Natural killer cell (primary cell): ENCODE results near the gene GCFC2. TPM values are rescaled to one million over a fixed set of nuclear protein-coding genes. Genes with fewer than 3 reads are reported as not detected.

Experiments used
- ATAC-seq, 3 donors: fragments of 150-1000 bp in 2 of 3; fragments of 200-7000 bp in 1 of 3; cut with Tn5 transposase; 1 replicate in 1 of 3; 2 replicates in 2 of 3; pipeline ENCODE4 v1.10.0; 2021; ENCODE audit warnings: mild to moderate bottlenecking in 2 of 3, moderate library complexity in 2 of 3
- DNase-seq, 2 donors: peaks; one replicate each; pipeline versions ENCODE4 v3.0.0 to v3.0.0-alpha.2; 2013 to 2021; ENCODE audit warnings: mixed read lengths in 1 of 2
- H3K27ac ChIP-seq: one replicate; pipeline ENCODE4 v1.5.1; 2013; ENCODE audit warnings: mild to moderate bottlenecking, low read length
- H3K27me3 ChIP-seq: one replicate; pipeline ENCODE4 v1.6.1; 2013; ENCODE audit warnings: low read length; ENCODE audit not compliant: control insufficient read depth, insufficient read depth
- H3K36me3 ChIP-seq: one replicate; pipeline ENCODE4 v1.6.1; 2013; ENCODE audit warnings: low read length; ENCODE audit not compliant: control insufficient read depth, insufficient read depth
- H3K4me1 ChIP-seq: one replicate; pipeline ENCODE4 v1.6.1; 2013; ENCODE audit warnings: low read length; ENCODE audit not compliant: control insufficient read depth, insufficient read depth
- H3K4me3 ChIP-seq: one replicate; pipeline ENCODE4 v1.5.1; 2013; ENCODE audit warnings: low read length
- H3K9me3 ChIP-seq: one replicate; pipeline ENCODE4 v1.6.1; 2013; ENCODE audit warnings: low read length; ENCODE audit not compliant: control insufficient read depth, insufficient read depth
- H3K27ac Mint-ChIP-seq, 2 donors: one replicate each; pipeline ENCODE4 v1.8.0; 2022; ENCODE audit warnings: mild to moderate bottlenecking in 2 of 2, mixed read lengths in 2 of 2, moderate library complexity in 1 of 2
- H3K27me3 Mint-ChIP-seq, 2 donors: one replicate each; pipeline ENCODE4 v1.8.0; 2022; ENCODE audit warnings: low read depth in 2 of 2, mixed read lengths in 2 of 2
- H3K36me3 Mint-ChIP-seq: one replicate; pipeline ENCODE4 v1.8.0; 2022; ENCODE audit warnings: mixed read lengths
- H3K4me1 Mint-ChIP-seq, 2 donors: one replicate each; pipeline ENCODE4 v1.8.0; 2022; ENCODE audit warnings: mixed read lengths in 2 of 2
- H3K4me3 Mint-ChIP-seq: one replicate; pipeline ENCODE4 v1.8.0; 2022; ENCODE audit warnings: mild to moderate bottlenecking, moderate library complexity, mixed read lengths
- H3K9me3 Mint-ChIP-seq, 2 donors: one replicate each; pipeline ENCODE4 v1.8.0; 2022; ENCODE audit warnings: mixed read lengths in 2 of 2
- CTCF ChIP-seq: fragments of 200-600 bp; IDR thresholded peaks from one replicate; pipeline ENCODE4 v1.8.0; 2022; ENCODE audit warnings: antibody characterized with exemption
- WGBS: methylation state at CpG from one replicate; pipeline ENCODE4 v1.1.7; 2013; ENCODE audit warnings: missing lambda C conversion rate; ENCODE audit not compliant: insufficient coverage; 5-methylcytosine and 5-hydroxymethylcytosine counted together
- intact Hi-C: fragments of 100-400 bp; cut with micrococcal nuclease; formaldehyde crosslinking; loops from one replicate; pipeline ENCODE4 v1.14.2; 2022
- total RNA-seq, 4 donors: library from RNA; stranded (reverse); fragments of 120-200 nt in 1 of 4; gene quantifications; one replicate each; pipeline versions ENCODE4 v1.2.3 to v1.2.4, GENCODE V29; 2013 to 2022

GCFC2 gene
- total RNA-seq, 3 donors from 2014 or later (not counting 1 experiment from before 2014, with no cell fraction given), result 12.0 to 16.2 (median 13.5) TPM

GRCh38 chr2:75627902-75628504 lies 82.7 kb downstream of the GCFC2 start:
- peak; percentile 41 to 71 for DNase-seq
- WGBS, result 0% methylated on average over 2 of the region's 4 CpGs
- Histone ChIP-seq H3K27me3 (peaks cover 2% of the 10 kb centered on the region), H3K4me1 (no peaks in the 10 kb centered on the region), H3K4me3 (no peak overlapping the region), H3K27ac (no peak overlapping the region), H3K9me3 (no peaks in the 10 kb centered on the region), H3K36me3 (no peaks in the 10 kb centered on the region)
- H3K9me3 Mint-ChIP-seq, result no peaks in the 10 kb centered on the region
- H3K27ac Mint-ChIP-seq, result no peak overlapping the region
- no peaks in the 10 kb centered on the region for H3K36me3 Mint-ChIP-seq
- intact Hi-C loops, result loop anchor here (5.0 kb wide), 1 partner anchor 711 kb away; no protein-coding TSS in a partner anchor
- peak; percentile 85 for TF ChIP-seq CTCF
- H3K4me3 Mint-ChIP-seq, result no peak overlapping the region
- ATAC-seq, result peak; percentile 64 to 83 (median 73)
- H3K27me3 Mint-ChIP-seq, result peaks cover 23 to 36% of the 10 kb centered on the region in 2 donors
- H3K4me1 Mint-ChIP-seq, result no peaks in the 10 kb centered on the region

- H3K4me3 Mint-ChIP-seq, result no peak overlapping the region
- H3K27me3 Mint-ChIP-seq, result peaks cover 22 to 53% of the 10 kb centered on the region in 2 donors
- H3K4me1 Mint-ChIP-seq, result no peaks in the 10 kb centered on the region
- Histone ChIP-seq H3K27ac (no peak overlapping the region), H3K36me3 (no peaks in the 10 kb centered on the region), H3K9me3 (no peaks in the 10 kb centered on the region), H3K4me3 (no peak overlapping the region), H3K27me3 (no peaks in the 10 kb centered on the region), H3K4me1 (no peaks in the 10 kb centered on the region)
- TF ChIP-seq CTCF, result no peak
- no peaks in the 10 kb centered on the region for H3K36me3 Mint-ChIP-seq
- DNase-seq (no peak), ATAC-seq (no peak)
- WGBS, result 71% methylated on average over 3 of the region's 3 CpGs
- no peak overlapping the region for H3K27ac Mint-ChIP-seq
- H3K9me3 Mint-ChIP-seq, result no peaks in the 10 kb centered on the region
- intact Hi-C loops, result no loop called here
These were observed 87.8 kb downstream of the GCFC2 start for GRCh38 chr2:75622929-75623328.

- H3K36me3 Mint-ChIP-seq, result no peaks in the 10 kb centered on the region
- no peaks in the 10 kb centered on the region for H3K27me3 ChIP-seq
- H3K4me1 ChIP-seq, result no peaks in the 10 kb centered on the region
- H3K27me3 Mint-ChIP-seq, result peaks cover 26 to 57% of the 10 kb centered on the region in 2 donors
- no peaks in the 10 kb centered on the region for H3K4me1 Mint-ChIP-seq
- no peak for TF ChIP-seq CTCF
- DNase-seq, result no peak
- no peak overlapping the region for H3K27ac Mint-ChIP-seq
- H3K4me3 ChIP-seq, result no peak overlapping the region
- no peak overlapping the region for H3K4me3 Mint-ChIP-seq
- intact Hi-C loops, result no loop called here
- no peaks in the 10 kb centered on the region for H3K9me3 Mint-ChIP-seq
- no peak for ATAC-seq
- H3K27ac ChIP-seq, result no peak overlapping the region
- WGBS, result 64% methylated on average over 2 of the region's 2 CpGs
- no peaks in the 10 kb centered on the region for H3K9me3 ChIP-seq
- no peaks in the 10 kb centered on the region for H3K36me3 ChIP-seq
These were observed 88.2 kb downstream of the GCFC2 start for GRCh38 chr2:75622500-75622899.

GRCh38 chr2:75621228-75621627 lies 89.5 kb downstream of the GCFC2 start:
- Mint-ChIP-seq H3K4me3 (no peak overlapping the region), H3K36me3 (no peaks in the 10 kb centered on the region), H3K27ac (no peak overlapping the region), H3K27me3 (peaks cover 27 to 61% of the 10 kb centered on the region in 2 donors), H3K9me3 (no peaks in the 10 kb centered on the region), H3K4me1 (no peaks in the 10 kb centered on the region)
- Histone ChIP-seq H3K36me3 (no peaks in the 10 kb centered on the region), H3K9me3 (no peaks in the 10 kb centered on the region), H3K4me1 (no peaks in the 10 kb centered on the region), H3K27ac (no peak overlapping the region), H3K4me3 (no peak overlapping the region), H3K27me3 (no peaks in the 10 kb centered on the region)
- TF ChIP-seq CTCF, result no peak
- intact Hi-C loops, result no loop called here
- WGBS, result 51% methylated on average over 3 of the region's 4 CpGs
- ATAC-seq, result no peak
- no peak for DNase-seq
